Endothelial cell of umbilical vein (primary cell): ENCODE measurements around the gene CNTN1. TPM values are rescaled to one million over a fixed set of nuclear protein-coding genes. Genes with fewer than 3 reads are reported as not detected.

ENCODE experiments used
- BruUV-seq: library from RNA; stranded (reverse); fragments of 400-500 nt; replicated peaks from 2 replicates; lab custom pipeline; 2021; lab: Mats Ljungman, UMichigan
- CTCF ChIA-PET: fragments of 300-600, 350-600 bp; sonication (Branson Sonifier 250); formaldehyde crosslinking; loops from one replicate; lab custom pipeline; 2021; ENCODE audit warnings: antibody characterized with exemption, inconsistent platforms; lab: Charles Lee
- POLR2A ChIA-PET: fragments of 300-600, 350-600 bp; sonication (Branson Sonifier 250); formaldehyde crosslinking; loops from one replicate; lab custom pipeline; 2021; ENCODE audit warnings: antibody characterized with exemption, inconsistent platforms; lab: Charles Lee
- DNase-seq: peaks from one replicate; pipeline ENCODE4 v3.0.0-alpha.2; 2011; ENCODE audit warnings: low read depth, low spot score
- FAIRE-seq: peaks from 2 replicates; lab custom pipeline; 2011; peaks lifted over from hg19 to GRCh38; lab: Jason Lieb, UNC
- H2AFZ ChIP-seq: 2 replicates; pipeline ENCODE4 v1.6.0; 2012; ENCODE audit warnings: low read depth, low read length, control low read depth, inconsistent platforms
- H3K27ac ChIP-seq: 2 replicates; pipeline ENCODE4 v1.5.1; 2011; ENCODE audit warnings: low read depth, mild to moderate bottlenecking, control low read depth, low read length, moderate library complexity; ENCODE audit not compliant: insufficient read depth
- H3K27me3 ChIP-seq, 2 experiments: 2 replicates each; pipeline versions ENCODE4 v1.6.0 to v1.6.1; 2011; ENCODE audit warnings: low read length in 2 of 2, mixed read lengths in 1 of 2; ENCODE audit not compliant: control insufficient read depth in 2 of 2, insufficient read depth in 2 of 2
- H3K36me3 ChIP-seq, 2 experiments: 2 replicates in 1 of 2; 3 replicates in 1 of 2; pipeline ENCODE4 v1.5.1; 2011; ENCODE audit warnings: low read length in 2 of 2, mild to moderate bottlenecking in 1 of 2, moderate library complexity in 1 of 2; ENCODE audit not compliant: control insufficient read depth in 2 of 2, insufficient read depth in 2 of 2; ENCODE audit errors: extremely low read depth in 1 of 2
- H3K4me1 ChIP-seq: 3 replicates; pipeline ENCODE4 v1.5.1; 2011; ENCODE audit warnings: mild to moderate bottlenecking, low read length; ENCODE audit not compliant: control insufficient read depth, insufficient read depth; ENCODE audit errors: extremely low read depth
- H3K4me2 ChIP-seq: 2 replicates; pipeline ENCODE4 v1.6.1; 2011; ENCODE audit warnings: low read length, control low read depth, mixed read lengths; ENCODE audit not compliant: insufficient read depth
- H3K4me3 ChIP-seq, 3 experiments: fragments of 200-600 bp in 1 of 3; sonication (generic), shearing (Covaris generic) in 1 of 3; replicated peaks in 1 of 3; 2 replicates each; pipeline ENCODE4 v1.5.1; 2011 to 2016; ENCODE audit warnings: control low read depth in 3 of 3, low read length in 3 of 3, mild to moderate bottlenecking in 2 of 3, inconsistent platforms in 1 of 3, low read depth in 1 of 3, moderate library complexity in 1 of 3; ENCODE audit not compliant: insufficient read depth in 1 of 3
- H3K79me2 ChIP-seq: 2 replicates; pipeline ENCODE4 v1.6.0; 2012; ENCODE audit warnings: low read length, inconsistent platforms; ENCODE audit not compliant: control insufficient read depth, insufficient read depth
- H3K9ac ChIP-seq: replicated peaks from 2 replicates; pipeline ENCODE3; 2011; ENCODE audit warnings: low read length, control low read depth; ENCODE audit not compliant: insufficient read depth; ENCODE audit errors: extremely low read depth
- H3K9me1 ChIP-seq: replicated peaks from 3 replicates; pipeline ENCODE4 v1.6.0; 2011; ENCODE audit warnings: mild to moderate bottlenecking, low read length; ENCODE audit not compliant: control insufficient read depth, insufficient read depth; ENCODE audit errors: extremely low read depth
- H3K9me3 ChIP-seq: replicated peaks from 2 replicates; pipeline ENCODE4 v1.5.1; 2012; ENCODE audit warnings: low read length, inconsistent platforms; ENCODE audit not compliant: control insufficient read depth, insufficient read depth
- H4K20me1 ChIP-seq: replicated peaks from 2 replicates; pipeline ENCODE3; 2011; ENCODE audit warnings: mild to moderate bottlenecking, low read length; ENCODE audit not compliant: control insufficient read depth, insufficient read depth; ENCODE audit errors: extremely low read depth
- EZH2 ChIP-seq: IDR thresholded peaks from 2 replicates; pipeline ENCODE4 v1.6.1; 2012; ENCODE audit warnings: borderline replicate concordance, low read depth, mild to moderate bottlenecking, moderate library complexity, low read length, inconsistent platforms; ENCODE audit not compliant: severe bottlenecking
- FOS ChIP-seq: IDR thresholded peaks from 2 replicates; pipeline ENCODE4 v1.6.1; 2011; ENCODE audit warnings: mild to moderate bottlenecking, low read length, moderate library complexity, borderline replicate concordance; ENCODE audit not compliant: insufficient read depth
- GATA2 ChIP-seq: IDR thresholded peaks from 2 replicates; pipeline ENCODE4 v1.7.0; 2011; ENCODE audit warnings: low read depth, mild to moderate bottlenecking, moderate library complexity, mixed read lengths, low read length; ENCODE audit not compliant: insufficient read length, insufficient read depth
- JUN ChIP-seq: IDR thresholded peaks from 2 replicates; pipeline ENCODE4 v1.6.1; 2011; ENCODE audit warnings: borderline replicate concordance, low read depth; ENCODE audit not compliant: insufficient read length, insufficient read depth
- MYC ChIP-seq: IDR thresholded peaks from one replicate; pipeline ENCODE4 v1.6.1; 2011; ENCODE audit warnings: mild to moderate bottlenecking, low read depth, low read length
- POLR2A ChIP-seq: IDR thresholded peaks from 2 replicates; pipeline ENCODE4 v1.6.1; 2012; ENCODE audit warnings: low read depth, mild to moderate bottlenecking, control low read depth, low read length
- POLR2AphosphoS5 ChIP-seq: IDR thresholded peaks from 2 replicates; pipeline ENCODE4 v1.6.1; 2012; ENCODE audit warnings: low read depth, mild to moderate bottlenecking, control low read depth, low read length, moderate library complexity; ENCODE audit not compliant: insufficient read depth
- dilution Hi-C: fragments of 300-500 bp; cut with MboI; formaldehyde crosslinking; loops from one replicate; pipeline ENCODE4 v1.15.0; 2019; ENCODE audit warnings: low sequenced_read_pairs; ENCODE audit not compliant: extremely low pct_ligation_motif_present
- intact Hi-C: fragments of 100-400 bp; cut with micrococcal nuclease; formaldehyde crosslinking; loops from one replicate; pipeline ENCODE4 v1.10.0; 2022
- polyA plus RNA-seq, 4 experiments: library from polyadenylated mRNA; depleted of rRNA in 3 of 4; stranded (reverse) in 3 of 4; unstranded in 1 of 4; fragments of >200 nt; gene quantifications; 2 replicates each; pipeline versions ENCODE4 v1.2.1 to v1.2.3, GENCODE V29; 2011 to 2012; ENCODE audit warnings: missing spikeins in 1 of 4
- total RNA-seq: library from RNA; stranded (reverse); gene quantifications from 2 replicates; pipeline ENCODE4 v1.2.3, GENCODE V29; 2021
- TF ChIP-seq, protein P1 (sequence below): IDR thresholded peaks from 2 replicates; pipeline ENCODE4 v1.6.1; 2011; ENCODE audit not compliant: insufficient read depth, insufficient read length
- TF ChIP-seq, protein P2 (sequence below), 2 donors: IDR thresholded peaks; 1 replicate in 1 of 2; 2 replicates in 1 of 2; pipeline ENCODE4 v1.5.1; 2011; ENCODE audit warnings: low read length in 2 of 2, mild to moderate bottlenecking in 2 of 2, moderate library complexity in 2 of 2, control low read depth in 1 of 2, inconsistent platforms in 1 of 2, low read depth in 1 of 2; ENCODE audit not compliant: insufficient read depth in 1 of 2; ENCODE audit errors: extremely low read depth in 1 of 2

CNTN1 gene
- total and polyA plus RNA-seq, 2 donors (not counting 3 experiments of a cell fraction or from before 2014, with no cell fraction given): 0.07 TPM; not detected in 1

DNA sequence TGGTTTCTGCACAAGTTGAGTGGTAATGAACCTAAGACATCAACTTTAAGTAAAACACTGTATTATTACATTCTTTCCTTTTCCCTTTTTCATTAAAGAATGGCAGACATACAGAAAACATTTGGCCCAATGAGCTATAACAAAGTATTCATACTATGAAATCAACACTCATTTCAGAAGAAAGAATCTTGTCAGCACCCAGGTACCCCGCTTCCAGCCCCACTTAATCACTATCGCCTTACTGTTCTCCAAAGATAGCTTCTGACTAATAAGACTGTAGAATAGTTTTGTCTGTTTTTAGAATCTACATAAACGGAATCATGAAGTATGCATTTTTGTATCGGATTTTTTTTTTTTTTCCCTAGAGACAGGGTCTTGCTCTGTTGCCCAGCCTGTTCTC lies 9.5 kb downstream of the CNTN1 start:
- H3K9me3 ChIP-seq: no peaks in the 10 kb centered on the region
- dilution Hi-C loops: no loop called here
- H3K4me3 ChIP-seq: no peak overlapping the region
- no peaks in the 10 kb centered on the region for H3K79me2 ChIP-seq
- no peaks in the 10 kb centered on the region for H3K36me3 ChIP-seq
- no peaks in the 10 kb centered on the region for H3K27me3 ChIP-seq
- FAIRE-seq (no peak), DNase-seq (no peak)
- H4K20me1 ChIP-seq: no peaks in the 10 kb centered on the region
- H3K4me2 ChIP-seq: no peak overlapping the region
- no peak overlapping the region for H2AFZ ChIP-seq
- no peaks in the 10 kb centered on the region for H3K9me1 ChIP-seq
- ChIA-PET CTCF (no interaction called here), POLR2A (no interaction called here)
- TF ChIP-seq MYC: no peak
- TF ChIP-seq, protein P1, sequence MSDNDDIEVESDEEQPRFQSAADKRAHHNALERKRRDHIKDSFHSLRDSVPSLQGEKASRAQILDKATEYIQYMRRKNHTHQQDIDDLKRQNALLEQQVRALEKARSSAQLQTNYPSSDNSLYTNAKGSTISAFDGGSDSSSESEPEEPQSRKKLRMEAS: no peak
- no peak for TF ChIP-seq EZH2
- no TSS peak for BruUV-seq
- intact Hi-C loops: no loop called here
- no peak overlapping the region for H3K27ac ChIP-seq
- no peak overlapping the region for H3K9ac ChIP-seq
- no peaks in the 10 kb centered on the region for H3K4me1 ChIP-seq

DNA sequence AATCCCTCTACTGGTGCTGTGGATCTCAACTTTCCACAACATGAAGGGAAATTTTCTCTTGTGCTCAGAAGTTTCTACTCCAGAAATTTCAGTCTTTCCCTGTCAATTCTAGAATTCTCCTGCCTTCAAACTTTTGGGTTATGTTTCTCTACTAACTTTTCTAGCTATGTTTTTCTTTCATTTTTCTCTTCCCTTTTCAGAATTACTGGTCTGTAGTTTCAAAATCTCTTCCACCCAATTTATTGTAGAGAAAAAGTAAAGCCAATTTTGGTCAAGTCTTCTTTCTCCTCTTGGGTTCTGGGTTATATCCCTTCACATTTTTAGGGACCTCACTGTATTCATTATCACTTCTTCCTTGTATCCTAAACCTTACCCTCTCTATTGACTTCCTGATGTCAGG lies 18.9 kb downstream of the CNTN1 start:
- dilution Hi-C loops (no loop called here), intact Hi-C loops (no loop called here)
- H4K20me1 ChIP-seq: no peaks in the 10 kb centered on the region
- no peak for TF ChIP-seq EZH2
- TF ChIP-seq, protein P2, sequence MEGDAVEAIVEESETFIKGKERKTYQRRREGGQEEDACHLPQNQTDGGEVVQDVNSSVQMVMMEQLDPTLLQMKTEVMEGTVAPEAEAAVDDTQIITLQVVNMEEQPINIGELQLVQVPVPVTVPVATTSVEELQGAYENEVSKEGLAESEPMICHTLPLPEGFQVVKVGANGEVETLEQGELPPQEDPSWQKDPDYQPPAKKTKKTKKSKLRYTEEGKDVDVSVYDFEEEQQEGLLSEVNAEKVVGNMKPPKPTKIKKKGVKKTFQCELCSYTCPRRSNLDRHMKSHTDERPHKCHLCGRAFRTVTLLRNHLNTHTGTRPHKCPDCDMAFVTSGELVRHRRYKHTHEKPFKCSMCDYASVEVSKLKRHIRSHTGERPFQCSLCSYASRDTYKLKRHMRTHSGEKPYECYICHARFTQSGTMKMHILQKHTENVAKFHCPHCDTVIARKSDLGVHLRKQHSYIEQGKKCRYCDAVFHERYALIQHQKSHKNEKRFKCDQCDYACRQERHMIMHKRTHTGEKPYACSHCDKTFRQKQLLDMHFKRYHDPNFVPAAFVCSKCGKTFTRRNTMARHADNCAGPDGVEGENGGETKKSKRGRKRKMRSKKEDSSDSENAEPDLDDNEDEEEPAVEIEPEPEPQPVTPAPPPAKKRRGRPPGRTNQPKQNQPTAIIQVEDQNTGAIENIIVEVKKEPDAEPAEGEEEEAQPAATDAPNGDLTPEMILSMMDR (IDR thresholded peaks at IDR 0.05; ENCODE audit: extremely low read depth in 1 of 2, insufficient read depth in 1 of 2, low read depth in 1 of 2, low read length in 2 of 2): no peak
- no peak for TF ChIP-seq FOS
- no peak for TF ChIP-seq POLR2AphosphoS5
- TF ChIP-seq, protein P1: no peak
- no peak for TF ChIP-seq GATA2
- TF ChIP-seq MYC: no peak
- no peak for TF ChIP-seq JUN
- TF ChIP-seq POLR2A: no peak
- H3K4me2 ChIP-seq: no peak overlapping the region
- no peak overlapping the region for H3K9ac ChIP-seq
- no peak overlapping the region for H3K27ac ChIP-seq
- POLR2A ChIA-PET: no interaction called here
- CTCF ChIA-PET: no interaction called here
- H3K4me3 ChIP-seq: no peak overlapping the region
- H3K27me3 ChIP-seq: no peaks in the 10 kb centered on the region
- H3K9me1 ChIP-seq: no peaks in the 10 kb centered on the region
- H3K79me2 ChIP-seq: no peaks in the 10 kb centered on the region
- DNase-seq: no peak
- no peak overlapping the region for H2AFZ ChIP-seq
- no peaks in the 10 kb centered on the region for H3K9me3 ChIP-seq
- BruUV-seq: no TSS peak
- FAIRE-seq: no peak
- H3K4me1 ChIP-seq: no peaks in the 10 kb centered on the region
- no peaks in the 10 kb centered on the region for H3K36me3 ChIP-seq
